GM10248 (cell line): ENCODE data around the gene DDX52.

ENCODE experiments used
- CTCF ChIA-PET: fragments of 300-600 bp; sonication (Branson Sonifier 250); formaldehyde crosslinking; extraction: SDS; loops from one replicate; lab custom pipeline; 2021; ENCODE audit warnings: antibody characterized with exemption; lab: Yijun Ruan, JAX
- POLR2A ChIA-PET: fragments of 350-650 bp; sonication (Branson Sonifier 250); formaldehyde crosslinking; extraction: SDS; loops from one replicate; lab custom pipeline; 2020; ENCODE audit warnings: antibody characterized with exemption; lab: Yijun Ruan, JAX
- DNase-seq: peaks from one replicate; pipeline ENCODE4 v3.0.0; 2012; ENCODE audit errors: extremely low spot score
- CTCF ChIP-seq: IDR thresholded peaks from 2 replicates; pipeline ENCODE4 v1.5.1; 2012; ENCODE audit warnings: mild to moderate bottlenecking, low read depth; ENCODE audit errors: extremely low read depth, missing control alignments, control extremely low read depth

DDX52 gene

GRCh38 chr17:37609170-37610040, 33.8 kb downstream of the DDX52 start, which contains the start of gene SYNRG:
Gene SYNRG, minus strand, starts transcription at chr17:37609418. Its CDS starts 63 bp downstream, at chr17:37609355.
- peak; percentile 31 for TF ChIP-seq CTCF
- ChIA-PET CTCF (interaction anchor here (0.7 to 3.2 kb wide), 14 partner anchors 10 to 247 kb away, joined by 3 to 14 read pairs (median 4); partner anchors contain the start of gene DDX52), POLR2A (interaction anchor here (0.5 to 2.4 kb wide), 6 partner anchors 8 to 165 kb away, joined by 3 to 10 read pairs (median 3); no protein-coding TSS in a partner anchor)
- peak; percentile 100 for DNase-seq

DNA sequence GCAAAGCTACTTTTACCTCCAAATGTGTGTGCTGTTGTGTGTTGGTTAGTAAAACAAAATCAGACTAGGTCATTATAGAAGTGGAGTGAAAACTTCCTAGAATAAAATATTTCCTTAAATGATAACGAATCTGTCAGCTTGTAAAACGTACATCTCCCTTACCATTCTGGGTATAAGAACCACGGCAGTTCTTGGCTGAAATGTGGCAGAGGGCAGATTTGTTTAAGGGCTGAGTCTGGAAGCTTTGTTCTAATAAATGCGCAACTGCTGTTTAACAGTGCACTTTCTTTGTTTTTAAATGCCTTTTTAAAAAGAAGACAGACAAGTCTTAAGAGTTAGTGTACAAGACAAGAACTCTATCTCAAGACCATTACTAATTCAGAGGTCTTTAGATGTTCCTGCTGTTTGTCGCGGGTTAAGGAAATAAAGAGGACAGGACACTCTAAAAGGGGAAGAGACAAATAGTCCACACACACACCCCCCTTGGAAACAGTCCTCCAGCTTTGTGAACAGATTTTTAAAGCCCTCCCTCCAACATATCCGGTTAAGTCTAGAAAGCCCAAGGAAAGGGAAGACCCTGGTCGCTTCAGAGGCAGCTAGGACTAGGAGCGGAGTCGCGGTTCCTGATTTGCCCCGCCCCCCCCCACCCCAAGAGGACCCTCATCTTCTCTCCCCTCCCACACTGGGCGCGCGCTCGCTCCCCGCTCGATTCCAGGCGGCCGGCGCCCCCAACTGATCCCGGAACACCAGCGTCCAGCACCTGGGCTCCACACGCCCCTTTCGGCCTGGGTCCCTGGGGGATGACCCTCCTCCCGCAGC, 34.7 kb downstream of the DDX52 start:
- POLR2A ChIA-PET: interaction anchor here (0.6 to 2.4 kb wide), 7 partner anchors 9 to 648 kb away, joined by 3 to 10 read pairs (median 3); no protein-coding TSS in a partner anchor
- no peak for TF ChIP-seq CTCF
- peak; percentile 28 for DNase-seq
- CTCF ChIA-PET: interaction anchor here (0.7 to 3.2 kb wide), 11 partner anchors 9 to 247 kb away, joined by 3 to 14 read pairs (median 3); partner anchors contain the start of gene DDX52

- POLR2A ChIA-PET: interaction anchor here (0.7 to 1.1 kb wide), 2 partner anchors 163 to 649 kb away, joined by 3 to 4 read pairs; no protein-coding TSS in a partner anchor
- no peak for TF ChIP-seq CTCF
- CTCF ChIA-PET: interaction anchor here (1.3 to 2.5 kb wide), 2 partner anchors 8 to 11 kb away, joined by 3 to 14 read pairs; no protein-coding TSS in a partner anchor
- peak; percentile 45 for DNase-seq
Measured at GRCh38 chr17:37607637-37608331, 35.5 kb downstream of the DDX52 start.

DNA sequence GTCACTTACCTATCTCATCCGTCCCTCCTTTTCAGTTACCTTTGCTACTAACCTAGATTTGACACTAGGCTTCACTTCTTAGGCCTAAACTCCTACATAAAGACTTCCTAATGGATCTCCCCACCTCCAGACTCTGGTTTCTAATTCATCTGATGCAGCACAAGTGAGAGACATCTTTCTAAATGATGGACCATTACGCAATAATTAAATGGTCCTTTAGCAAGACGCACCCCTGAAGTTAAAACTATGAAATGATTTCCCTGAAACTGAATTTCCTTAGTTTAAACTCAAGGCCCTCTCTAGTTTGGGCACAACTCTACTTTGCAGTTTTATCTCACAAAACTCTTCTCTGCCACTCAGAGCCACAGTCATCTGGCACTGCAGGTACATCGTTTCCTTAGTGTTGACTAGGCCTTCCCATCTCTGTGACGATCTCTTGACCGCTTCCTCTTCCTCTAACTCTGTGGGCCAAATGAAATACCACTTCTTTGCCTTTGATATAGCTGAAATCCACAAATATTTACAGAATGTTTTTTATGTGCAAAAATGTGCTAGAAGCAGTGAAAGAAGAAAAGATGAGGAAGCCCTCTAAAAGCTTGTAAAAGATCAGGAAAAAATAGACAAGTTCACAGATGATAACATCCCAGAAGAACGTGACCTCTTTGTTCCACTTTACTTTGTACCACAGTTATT, 37.3 kb downstream of the DDX52 start:
- ChIA-PET POLR2A (no interaction called here), CTCF (interaction anchor here (0.9 to 2.6 kb wide), 3 partner anchors 11 to 176 kb away, joined by 3 to 7 read pairs (median 3); no protein-coding TSS in a partner anchor)
- TF ChIP-seq CTCF: no peak
- DNase-seq: no peak

DNA sequence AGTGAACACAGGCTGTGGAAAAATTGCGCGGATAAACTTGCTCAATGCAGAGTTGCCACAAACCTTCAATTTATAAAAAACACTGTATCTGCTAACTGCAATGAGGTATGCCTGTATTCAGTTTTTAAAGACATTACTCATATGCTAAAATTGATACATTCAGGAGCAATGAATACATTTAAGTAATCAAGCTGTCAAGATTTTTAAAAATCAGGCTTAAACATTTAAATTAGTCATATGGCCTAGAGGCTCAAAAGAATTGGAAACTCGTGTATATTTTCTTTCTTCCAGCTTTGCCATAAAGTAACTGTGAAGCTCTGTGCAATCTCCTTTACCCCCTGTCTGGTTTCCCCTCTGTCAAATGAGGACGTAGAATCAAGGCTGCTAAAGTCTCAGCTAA, 38.2 kb downstream of the DDX52 start:
- ChIA-PET CTCF (interaction anchor here (1.0 to 2.6 kb wide), 3 partner anchors 8 to 35 kb away, joined by 3 to 7 read pairs (median 3); no protein-coding TSS in a partner anchor), POLR2A (interaction anchor here (0.5 kb wide), 1 partner anchor 393 kb away, joined by 3 read pairs; no protein-coding TSS in a partner anchor)
- no peak for TF ChIP-seq CTCF
- DNase-seq: no peak
